ENCODE data around the gene GOLGA8N. TPM values are rescaled to one million over a fixed set of nuclear protein-coding genes. Genes with fewer than 3 reads are reported as not detected.
A peak's percentile ranks its signal among the peaks of the same experiment; 100 is the strongest.

Gene GOLGA8N
- total RNA-seq, 1 experiment from 2014 or later = 0.50 TPM

DNA sequence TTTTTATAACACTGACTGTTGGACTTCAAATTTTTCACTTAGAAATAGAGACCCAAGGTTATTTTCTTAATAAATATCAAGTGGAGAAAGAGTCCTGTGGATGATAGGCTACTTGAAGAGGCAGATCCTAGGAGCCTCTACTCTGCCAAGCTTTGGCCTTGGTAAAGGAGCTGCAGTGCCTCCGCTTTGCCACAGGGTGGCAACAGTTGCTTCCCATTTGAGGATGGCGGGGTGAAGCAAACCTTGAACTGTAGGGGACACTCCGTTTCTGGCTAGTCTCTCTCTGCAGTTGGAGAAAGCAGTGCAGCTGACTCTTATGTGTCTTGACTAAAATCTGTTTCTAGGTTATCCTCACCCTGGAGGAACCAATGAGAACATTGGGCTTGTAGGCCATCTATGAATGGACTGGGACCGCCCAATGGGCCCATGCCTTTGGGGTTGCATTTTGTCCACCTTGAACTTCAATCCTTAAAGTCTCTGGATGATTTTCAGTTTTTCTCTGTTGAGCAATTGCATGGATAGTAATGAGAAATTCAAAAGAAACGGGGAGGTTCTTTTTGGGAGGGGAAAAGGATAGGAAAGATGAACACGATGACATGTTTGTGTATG is 58.1 kb downstream of the GOLGA8N start:
- DNase-seq (ENCODE audit: low spot score) = peak; percentile 59

DNA sequence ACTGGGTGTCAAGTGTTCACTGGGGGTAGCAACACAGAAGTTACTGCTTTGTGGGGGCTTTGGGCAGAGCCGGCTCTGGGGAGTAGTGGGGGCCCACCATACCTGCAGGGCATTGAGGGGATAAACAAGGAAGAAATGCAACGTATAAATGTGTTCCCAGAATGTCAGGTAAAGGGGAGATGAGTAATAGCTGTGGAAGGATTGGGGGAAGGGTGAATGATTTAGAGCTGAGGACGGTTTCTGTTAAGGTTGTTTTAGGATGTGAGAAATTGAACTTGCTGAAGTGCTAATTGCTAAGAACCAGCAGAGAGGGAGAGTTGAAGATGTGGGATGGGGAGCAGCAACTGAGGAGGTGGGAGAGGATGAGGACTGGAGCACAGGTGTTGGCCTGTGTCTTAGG is 58.9 kb downstream of the GOLGA8N start:
- no peak for DNase-seq (ENCODE audit: low spot score)

DNA sequence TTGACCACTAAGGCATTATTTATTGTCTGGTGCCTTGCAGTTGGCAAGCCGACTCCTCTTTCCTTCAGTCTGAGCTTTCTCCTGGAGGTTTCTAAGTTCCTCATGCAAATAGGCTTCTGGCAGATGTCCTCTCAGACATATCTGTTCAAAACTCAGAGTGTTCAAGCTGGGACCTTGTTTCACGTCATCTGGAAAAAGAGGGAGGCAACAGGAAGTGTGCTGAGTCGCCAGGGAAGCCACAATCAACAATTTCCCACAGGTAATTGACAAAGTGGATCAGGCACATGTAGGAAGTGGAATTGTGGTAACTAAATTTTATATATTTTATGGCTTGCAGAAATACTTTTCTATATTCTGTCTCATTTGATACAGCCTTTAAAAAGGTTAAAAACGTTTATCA is 62.8 kb downstream of the GOLGA8N start:
- peak; percentile 40 for DNase-seq (ENCODE audit: low spot score)

DNA sequence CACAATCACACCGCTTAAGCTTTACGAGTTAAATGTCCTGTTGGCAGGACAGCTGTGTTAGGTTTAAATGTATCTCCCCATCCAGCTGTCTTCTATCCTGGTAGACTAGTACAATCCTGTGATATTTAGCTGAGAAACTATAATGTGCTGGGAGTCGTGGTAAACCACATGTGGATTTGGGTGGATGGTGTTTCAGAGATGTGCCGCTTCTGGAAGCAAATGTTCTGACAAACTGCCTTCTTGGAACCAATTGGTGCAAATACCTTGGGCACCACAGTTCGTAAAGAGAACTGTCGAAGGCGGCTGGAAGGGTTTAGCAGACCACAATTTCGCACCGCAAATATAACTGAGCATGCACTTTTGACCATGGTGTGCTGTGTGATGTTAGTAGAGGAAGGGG is 63.2 kb downstream of the GOLGA8N start:
- no peak for DNase-seq (ENCODE audit: low spot score)

Other genes with a start within 250 kb of the GOLGA8N start
- 0.91 TPM in 1 of 2 replicates, not detected in the other for gene GOLGA8K, start 190.2 kb upstream of the GOLGA8N start, total RNA-seq (2014; rRNA removed; shearing (Covaris generic))
- not detected in 2 replicates for gene GOLGA8O, start 137.8 kb upstream of the GOLGA8N start, total RNA-seq (2014; rRNA removed; shearing (Covaris generic))
- gene ARHGAP11A, start 22.0 kb downstream of the GOLGA8N start, total RNA-seq (2014; rRNA removed; shearing (Covaris generic)) = 47.3 and 64.5 TPM in 2 replicates
- 0.76 and 3.9 TPM in 2 replicates for gene SCG5, start 48.3 kb downstream of the GOLGA8N start, total RNA-seq (2014; rRNA removed; shearing (Covaris generic))
- not detected in 2 replicates for gene GREM1, start 124.5 kb downstream of the GOLGA8N start, total RNA-seq (2014; rRNA removed; shearing (Covaris generic))